ENCODE results near the gene NCKAP1. TPM values are rescaled to one million over a fixed set of nuclear protein-coding genes. Genes with fewer than 3 reads are reported as not detected.

The NCKAP1 gene
- total and polyA plus RNA-seq, 12 donors: 26.8 to 134 (median 104) TPM

GRCh38 chr2:182867426-182868053, 170.7 kb downstream of the NCKAP1 start:
- Histone ChIP-seq H3K4me3 (peak overlapping the region in 1 of 4 donors; percentile 60), H3K36me3 (replicated peaks in 1 of 2) (no peaks in the 10 kb centered on the region), H3K4me1 (replicated peaks in 1 of 2) (peaks cover 0 to 16% of the 10 kb centered on the region in 2 donors), H3K27ac (peak overlapping the region in 1 of 5 donors; percentile 25), H3K27me3 (no peaks in the 10 kb centered on the region), H3K9me3 (replicated peaks in 1 of 3) (no peaks in the 10 kb centered on the region)
- 47 to 55% (median 52%) methylated on average over 12 of the region's 12 CpGs for WGBS, 4 donors
- intact Hi-C loops (cut with DNase I): no loop called here
- DNase-seq: no peak
- no peak for TF ChIP-seq POLR2A (IDR thresholded peaks at IDR 0.05)
- TF ChIP-seq CTCF (IDR thresholded peaks at IDR 0.05): no peak

GRCh38 chr2:182866461-182867406, 171.5 kb downstream of the NCKAP1 start, which contains the start of gene FRZB:
FRZB (minus strand) TSS chr2:182866637; CDS start chr2:182866552, 85 bp downstream.
- TF ChIP-seq POLR2A (IDR thresholded peaks at IDR 0.05): no peak
- TF ChIP-seq CTCF (IDR thresholded peaks at IDR 0.05): no peak
- Histone ChIP-seq H3K27ac (peak within 1 kb of the TSS in 1 of 5 donors; percentile 25), H3K27me3 (no peaks in the 10 kb centered on the region), H3K4me1 (replicated peaks in 1 of 2) (peaks cover 0 to 16% of the 10 kb centered on the region in 2 donors), H3K9me3 (replicated peaks in 1 of 3) (no peaks in the 10 kb centered on the region), H3K4me3 (peak within 1 kb of the TSS in 2 of 4 donors; percentile 10 to 60), H3K36me3 (replicated peaks in 1 of 2) (no peaks in the 10 kb centered on the region)
- 2 to 5% (median 3%) methylated on average over 22 to 57 of the region's 57 CpGs for WGBS, 4 donors
- intact Hi-C loops (cut with DNase I): no loop called here
- peak; percentile 24 to 68 (median 57) for DNase-seq

GRCh38 chr2:182866095-182866460, 172.2 kb downstream of the NCKAP1 start:
- H3K4me3 ChIP-seq: peak overlapping the region in 2 of 4 donors; percentile 10 to 60
- DNase-seq: no peak
- TF ChIP-seq CTCF (IDR thresholded peaks at IDR 0.05) (no peak), POLR2A (IDR thresholded peaks at IDR 0.05) (no peak)
- no peaks in the 10 kb centered on the region for H3K9me3 ChIP-seq (replicated peaks in 1 of 3)
- intact Hi-C loops (cut with DNase I): no loop called here
- WGBS, 4 donors: 24 to 49% (median 28%) methylated on average over 5 to 19 of the region's 19 CpGs
- H3K4me1 ChIP-seq (replicated peaks in 1 of 2): peaks cover 0 to 16% of the 10 kb centered on the region in 2 donors
- peak overlapping the region in 1 of 5 donors; percentile 25 for H3K27ac ChIP-seq
- H3K36me3 ChIP-seq (replicated peaks in 1 of 2): no peaks in the 10 kb centered on the region
- no peaks in the 10 kb centered on the region for H3K27me3 ChIP-seq

- DNase-seq: no peak
- intact Hi-C loops (cut with DNase I): no loop called here
- Histone ChIP-seq H3K36me3 (replicated peaks in 1 of 2) (no peaks in the 10 kb centered on the region), H3K9me3 (replicated peaks in 1 of 3) (no peaks in the 10 kb centered on the region), H3K27me3 (no peaks in the 10 kb centered on the region), H3K27ac (no peak overlapping the region), H3K4me3 (no peak overlapping the region), H3K4me1 (replicated peaks in 1 of 2) (peaks cover 0 to 16% of the 10 kb centered on the region in 2 donors)
- TF ChIP-seq CTCF (IDR thresholded peaks at IDR 0.05): no peak
- no peak for TF ChIP-seq POLR2A (IDR thresholded peaks at IDR 0.05)
- 90 to 94% (median 92%) methylated on average over 4 of the region's 4 CpGs for WGBS, 4 donors
Observed at GRCh38 chr2:182864949-182865570, 173.2 kb downstream of the NCKAP1 start.
